ENCODE results near the gene TPRX1.
A peak's percentile ranks its signal among the peaks of the same experiment; 100 is the strongest.
"Not testable (repeated sequence)": the region's sequence is repeated elsewhere in the genome, so short reads cannot be mapped to it uniquely, and the experiment has no call there.

Gene TPRX1

GRCh38 chr19:47802521-47803043 is 1.8 kb downstream of the TPRX1 start:
- DNase-seq (ENCODE audit: low read depth in 2 of 3, low spot score in 1 of 3): no peak

DNA sequence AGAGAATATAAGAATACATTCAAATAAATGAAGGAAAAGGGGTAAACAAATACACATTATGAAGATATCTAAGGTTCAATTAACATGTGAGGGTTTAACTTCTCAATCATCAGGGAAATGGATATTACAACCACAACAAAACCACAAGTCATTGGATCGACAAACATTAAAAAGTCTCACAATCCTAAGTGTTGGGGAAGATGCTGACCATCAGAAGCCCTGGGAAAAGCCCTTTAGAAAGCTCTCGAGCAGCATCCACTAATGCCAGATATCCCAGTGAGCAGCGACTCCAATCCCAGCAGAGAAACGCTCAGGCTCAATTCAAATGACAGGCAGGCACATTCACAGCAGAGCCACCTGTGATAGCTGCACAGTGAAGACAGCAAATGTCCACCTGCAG is 3.1 kb downstream of the TPRX1 start:
- no peak for DNase-seq (ENCODE audit: low read depth in 2 of 3, low spot score in 1 of 3)

GRCh38 chr19:47798904-47799266 is 5.5 kb downstream of the TPRX1 start:
- DNase-seq (ENCODE audit: low read depth in 2 of 3, low spot score in 1 of 3): no peak

DNA sequence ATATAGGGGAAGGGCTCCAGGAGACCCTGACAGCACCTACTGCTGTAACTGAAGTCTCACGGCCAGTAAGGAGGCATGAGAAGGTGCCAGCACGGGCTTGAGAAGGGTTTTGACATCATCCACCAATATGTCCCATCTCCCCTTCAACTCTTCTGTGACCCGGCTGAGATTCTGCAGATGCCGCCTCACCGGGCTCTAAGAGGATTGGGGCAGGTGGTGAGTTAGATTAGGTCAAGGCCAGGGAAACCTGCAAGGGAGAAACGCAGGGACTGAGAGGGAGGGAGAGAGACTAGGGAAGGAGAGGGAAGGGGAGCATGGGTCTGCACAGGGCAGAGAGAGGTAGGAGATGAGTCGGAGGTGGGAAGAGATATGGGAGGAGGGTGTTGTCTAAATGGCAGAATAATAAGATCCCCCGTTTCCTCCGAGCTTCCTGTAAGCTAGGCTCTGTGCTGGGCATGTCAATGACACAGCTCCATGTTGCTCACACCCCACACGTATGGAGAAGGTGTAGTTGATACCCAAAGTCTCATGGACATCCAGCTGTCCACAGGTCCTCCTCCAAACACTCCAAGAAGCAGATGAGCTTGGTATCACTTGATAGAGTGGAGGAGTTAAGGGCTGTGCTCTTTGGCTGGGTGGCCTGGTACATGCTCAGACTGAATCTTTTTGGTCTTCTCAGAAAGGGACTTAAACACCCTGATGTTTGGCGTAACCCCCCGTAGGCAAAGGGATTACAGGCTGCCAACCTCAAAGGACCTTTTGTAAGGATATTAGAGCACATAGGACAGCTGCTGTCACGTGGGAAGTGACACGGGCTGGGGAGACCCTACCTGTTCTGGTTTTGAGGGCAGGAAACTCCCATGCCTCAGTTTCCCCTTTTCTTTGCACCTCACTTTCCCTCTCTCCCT is 6.1 kb downstream of the TPRX1 start:
- DNase-seq (ENCODE audit: low read depth in 2 of 3, low spot score in 1 of 3): no peak

- DNase-seq (ENCODE audit: low read depth in 2 of 3, low spot score in 1 of 3): no peak
These were observed 7.6 kb downstream of the TPRX1 start for GRCh38 chr19:47796785-47797184.

GRCh38 chr19:47794526-47794925 is 9.8 kb downstream of the TPRX1 start:
- no peak for DNase-seq (ENCODE audit: low read depth in 2 of 3, low spot score in 1 of 3)

- DNase-seq (ENCODE audit: low read depth in 2 of 3, low spot score in 1 of 3): no peak
These were observed 11.7 kb downstream of the TPRX1 start for GRCh38 chr19:47792616-47793015.

GRCh38 chr19:47790398-47790814 is 13.9 kb downstream of the TPRX1 start:
- DNase-seq (ENCODE audit: low read depth in 2 of 3, low spot score in 1 of 3): peak; percentile 76 to 92 (median 86)

- DNase-seq (ENCODE audit: low read depth in 2 of 3, low spot score in 1 of 3): not testable (repeated sequence)
These were observed 14.5 kb downstream of the TPRX1 start for GRCh38 chr19:47789811-47790210.

- not testable (repeated sequence) for DNase-seq (ENCODE audit: low read depth in 2 of 3, low spot score in 1 of 3)
These were observed 17.0 kb downstream of the TPRX1 start for GRCh38 chr19:47787307-47787706.

- no peak for DNase-seq (ENCODE audit: low read depth in 2 of 3, low spot score in 1 of 3)
These were observed 17.8 kb downstream of the TPRX1 start for GRCh38 chr19:47786566-47786965.

GRCh38 chr19:47781590-47782262 is 22.6 kb downstream of the TPRX1 start:
- no peak for DNase-seq (ENCODE audit: low read depth in 2 of 3, low spot score in 1 of 3)

- DNase-seq (ENCODE audit: low read depth in 2 of 3, low spot score in 1 of 3): no peak
These were observed 24.2 kb downstream of the TPRX1 start for GRCh38 chr19:47780215-47780551.

DNA sequence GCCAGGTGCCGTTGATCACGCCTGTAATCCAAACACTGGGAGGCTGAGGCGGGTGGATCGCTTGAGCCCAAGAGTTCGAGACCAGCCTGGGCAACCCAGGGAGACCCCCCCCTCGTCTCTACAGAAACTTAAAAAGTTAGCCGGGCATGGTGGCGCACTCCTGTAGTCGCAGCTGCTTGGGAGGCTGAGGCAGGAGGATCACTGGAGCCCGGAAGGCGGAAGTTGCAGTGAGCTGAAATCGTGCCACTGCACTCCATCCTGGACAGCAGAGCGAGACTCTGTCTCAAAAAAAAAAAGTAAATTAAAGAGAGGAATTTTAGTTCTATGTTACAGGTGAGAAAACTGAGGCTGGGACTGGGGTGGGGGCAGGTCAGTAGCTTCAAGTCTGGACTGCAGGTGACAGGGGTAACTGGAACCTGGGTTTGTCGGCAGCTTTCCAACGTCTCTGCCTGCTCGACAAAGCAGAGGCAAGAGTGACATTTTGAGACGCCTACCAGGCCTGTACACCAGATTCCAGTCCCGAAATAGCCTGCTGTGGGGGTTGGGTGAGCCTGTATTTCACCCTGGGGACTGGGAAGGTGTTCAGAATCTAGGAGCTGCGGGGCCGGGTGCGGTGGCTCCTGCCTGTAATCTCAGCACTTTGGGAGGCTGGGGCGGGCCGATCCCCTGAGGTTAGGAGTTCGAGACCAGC is 24.7 kb downstream of the TPRX1 start:
- no peak for DNase-seq (ENCODE audit: low read depth in 2 of 3, low spot score in 1 of 3)

DNA sequence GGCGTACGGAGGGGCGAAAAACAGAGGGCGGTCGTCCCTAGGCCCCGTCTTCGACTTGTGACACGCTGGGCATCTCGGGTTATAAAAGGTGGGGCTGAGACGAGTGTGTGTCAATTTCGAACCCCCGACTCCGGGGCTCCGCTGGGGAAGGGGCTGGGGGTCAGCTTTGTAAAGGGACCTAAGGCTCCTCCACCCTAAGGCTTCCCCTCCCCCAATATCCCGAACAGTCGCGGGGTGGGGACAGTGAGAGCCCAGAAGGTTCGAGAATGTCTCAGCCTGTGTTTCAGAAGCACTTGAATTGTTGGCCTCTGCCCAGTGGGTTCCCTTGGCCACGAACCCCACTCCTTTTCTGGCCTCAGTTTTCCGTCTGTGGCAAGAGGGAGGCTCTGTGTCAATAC is 25.4 kb downstream of the TPRX1 start:
- DNase-seq (ENCODE audit: low read depth in 2 of 3, low spot score in 1 of 3): peak in 1 of 3 donors; percentile 13

GRCh38 chr19:47778049-47778953 is 26.1 kb downstream of the TPRX1 start, which contains the start of gene SELENOW:
Gene SELENOW (plus strand): TSS chr19:47778703. CDS start chr19:47778786, 83 bp downstream.
- DNase-seq (ENCODE audit: low read depth in 2 of 3, low spot score in 1 of 3): peak; percentile 61 to 73 (median 69)

GRCh38 chr19:47777245-47778048 is 26.9 kb downstream of the TPRX1 start:
- DNase-seq (ENCODE audit: low read depth in 2 of 3, low spot score in 1 of 3): not testable (repeated sequence)

DNA sequence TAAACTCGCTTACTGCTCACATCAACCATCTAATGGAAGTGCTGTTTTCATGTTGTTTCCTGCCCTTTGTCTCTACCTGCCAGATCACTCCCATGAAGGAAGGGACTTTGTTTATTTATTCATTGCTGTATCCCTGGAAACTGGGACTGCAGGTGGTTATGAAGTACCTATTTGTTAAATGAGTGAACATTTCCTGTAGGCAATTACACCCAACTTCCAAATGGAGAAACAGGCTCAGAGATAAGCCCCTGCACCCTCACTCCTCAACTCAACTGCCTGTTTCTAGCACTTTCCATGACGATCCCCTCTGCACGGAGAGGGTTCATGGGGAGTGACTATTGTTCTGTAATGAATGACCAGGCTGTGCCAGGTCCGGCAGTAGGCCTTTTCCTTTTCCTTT is 27.8 kb downstream of the TPRX1 start:
- no peak for DNase-seq (ENCODE audit: low read depth in 2 of 3, low spot score in 1 of 3)

DNA sequence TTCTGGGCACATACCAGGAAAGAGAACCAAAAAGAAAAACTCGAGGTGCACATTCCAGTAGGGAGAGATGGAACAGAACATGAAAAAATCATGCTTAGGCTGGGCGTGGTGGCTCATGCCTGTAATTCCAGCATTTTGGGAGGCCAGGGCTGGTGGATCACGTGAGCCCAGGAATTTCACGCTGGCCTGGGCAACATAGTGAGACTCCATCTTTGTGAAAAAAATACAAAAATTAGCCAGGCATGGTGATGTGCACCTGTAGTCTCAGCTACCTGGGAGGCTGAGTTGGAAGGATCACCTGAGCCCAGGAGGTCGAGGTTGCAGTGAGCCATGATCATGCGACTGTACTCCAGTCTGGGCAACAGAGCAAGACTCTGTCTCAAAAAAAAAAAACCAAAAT is 33.1 kb downstream of the TPRX1 start:
- DNase-seq (ENCODE audit: low read depth in 2 of 3, low spot score in 1 of 3): not testable (repeated sequence)

- DNase-seq (ENCODE audit: low read depth in 2 of 3, low spot score in 1 of 3): no peak
These were observed 34.8 kb downstream of the TPRX1 start for GRCh38 chr19:47769534-47769933.
